Adrenal gland (tissue), 12 donors: ENCODE measurements around the gene ADAM17. TPM values are rescaled to one million over a fixed set of nuclear protein-coding genes. Genes with fewer than 3 reads are reported as not detected.

Source experiments
- DNase-seq, 7 donors: peaks; one replicate each; pipeline ENCODE4 v3.0.0-alpha.2; 2019 to 2020
- H3K27ac ChIP-seq, 5 donors: fragments of 200-600 bp; sonication (generic) in 4 of 5; 1 replicate in 3 of 5; 2 replicates in 2 of 5; pipeline versions ENCODE4 v1.5.1 to v1.8.0; 2016 to 2020; ENCODE audit warnings: mild to moderate bottlenecking in 1 of 5
- H3K27me3 ChIP-seq: fragments of 200-600 bp; 2 replicates; pipeline ENCODE4 v1.8.0; 2021
- H3K36me3 ChIP-seq, 2 donors: fragments of 200-600 bp; replicated peaks in 1 of 2; 1 replicate in 1 of 2; 2 replicates in 1 of 2; pipeline versions ENCODE4 v1.5.1 to v1.8.0; 2018 to 2022
- H3K4me1 ChIP-seq, 2 donors: fragments of 200-600 bp; replicated peaks in 1 of 2; 1 replicate in 1 of 2; 2 replicates in 1 of 2; pipeline versions ENCODE4 v1.5.1 to v1.8.0; 2018 to 2021
- H3K4me3 ChIP-seq, 4 donors: fragments of 200-600 bp; sonication (generic) in 3 of 4; one replicate each; pipeline ENCODE4 v1.5.1; 2016 to 2018
- H3K9me3 ChIP-seq, 3 donors: fragments of 200-600 bp; sonication (generic) in 1 of 3; replicated peaks in 1 of 3; 1 replicate in 2 of 3; 2 replicates in 1 of 3; pipeline versions ENCODE4 v1.5.1 to v1.8.0; 2016 to 2021
- CTCF ChIP-seq, 6 experiments: fragments of 450-650 bp in 4 of 6; fragments of 200-600 bp in 2 of 6; sonication (generic) in 1 of 6; IDR thresholded peaks; 1 replicate in 5 of 6; 2 replicates in 1 of 6; pipeline versions ENCODE4 v1.5.1 to v1.8.0; 2016 to 2021; ENCODE audit warnings: antibody characterized with exemption in 6 of 6, mild to moderate bottlenecking in 2 of 6, moderate library complexity in 1 of 6
- POLR2A ChIP-seq, 2 donors: fragments of 450-650 bp; IDR thresholded peaks; one replicate each; pipeline ENCODE4 v1.6.1; 2017; ENCODE audit warnings: antibody characterized with exemption in 2 of 2, mild to moderate bottlenecking in 2 of 2, moderate library complexity in 1 of 2
- whole genome bisulfite sequencing, 4 donors: extraction: QIAGEN DNeasy Blood & Tissue Kit in 2 of 4; methylation state at CpG; one replicate each; pipeline versions ENCODE4 v1.1.5 to v1.1.7; 2013 to 2017; 5-methylcytosine and 5-hydroxymethylcytosine counted together
- intact Hi-C, 2 donors: fragments of 100-400 bp; cut with DNase I; formaldehyde crosslinking; loops; one replicate each; pipeline versions ENCODE4 v1.14.1 to v1.15.0; 2022 to 2023
- polyA plus RNA-seq, 3 donors: library from polyadenylated mRNA; stranded (reverse); fragments of 200-250 nt in 2 of 3; fragments of 350-450 nt in 1 of 3; fragmentation: Illumina TruSeq in 1 of 3; extraction: RNeasy Lipid Tissue Mini Kit (QIAGEN cat#74804) in 1 of 3; gene quantifications; one replicate each; pipeline ENCODE4 v1.2.3, GENCODE V29; 2013 to 2014
- total RNA-seq, 9 donors: library from RNA; depleted of rRNA in 4 of 9; stranded (reverse); fragments of >200 nt in 4 of 9; fragments of 120-200 nt in 1 of 9; fragmentation: NEBNext Ultra II Directional in 1 of 9; extraction: Animal tissue kit (Norgen Biotek cat#: 25700) in 1 of 9; gene quantifications; one replicate each; pipeline versions ENCODE4 v1.1.0 to v1.2.4, GENCODE V29; 2013 to 2023
- donor health status: healthy with polysubstance abuse.
- donor health status: Bipolar disorder and iron deficiency.
- donor health status: DM: yes; HTN: yes; CAD: no.
- donor health status: DM: no; HTN: no; CAD: no.
- donor health status: DM: no; HTN: no; CAD: no.
- donor health status: DM: yes; HTN: yes; CAD: no.

Gene ADAM17
- total and polyA plus RNA-seq, 12 donors: 10.6 to 39.4 (median 19.7) TPM

- intact Hi-C loops: no loop called here
- no peak overlapping the region for H3K4me3 ChIP-seq
- 97 to 100% (median 99%) methylated on average over 1 of the region's 1 CpG for WGBS, 4 donors
- no peak for DNase-seq
- no peak overlapping the region for H3K27ac ChIP-seq
- no peak for TF ChIP-seq POLR2A (IDR thresholded peaks at IDR 0.05)
- TF ChIP-seq CTCF (IDR thresholded peaks at IDR 0.05): no peak
- H3K4me1 ChIP-seq: no peaks in the 10 kb centered on the region
- H3K27me3 ChIP-seq: no peaks in the 10 kb centered on the region
- H3K9me3 ChIP-seq: no peaks in the 10 kb centered on the region
- H3K36me3 ChIP-seq: peaks cover 0 to 63% of the 10 kb centered on the region in 2 donors
Observed at GRCh38 chr2:9439536-9439935, 116.1 kb downstream of the ADAM17 start.

Other genes starting within 250 kb of the ADAM17 start
- gene ITGB1BP1, start 132.3 kb downstream of the ADAM17 start, total RNA-seq: 100 to 1,000 TPM in 2 of 9 donors, 10 to 100 TPM in 7; 35.7 to 103 (median 59.8) TPM
- gene ITGB1BP1, start 132.3 kb downstream of the ADAM17 start, polyA plus RNA-seq: 100 to 1,000 TPM in 2 of 3 donors, 10 to 100 TPM in 1; 87.7 to 109 (median 108) TPM
- gene CPSF3, start 132.2 kb downstream of the ADAM17 start, total RNA-seq: 10 to 100 TPM; 22.3 to 58.3 (median 33.6) TPM
- 10 to 100 TPM; 20.9 to 37.8 (median 22.8) TPM for gene CPSF3, start 132.2 kb downstream of the ADAM17 start, polyA plus RNA-seq
- gene IAH1, start 81.3 kb downstream of the ADAM17 start, total RNA-seq: 100 to 1,000 TPM in 3 of 9 donors, 10 to 100 TPM in 6; 61.9 to 203 (median 88.7) TPM
- 100 to 1,000 TPM in 1 of 3 donors, 10 to 100 TPM in 2; 74.4 to 172 (median 77.4) TPM for gene IAH1, start 81.3 kb downstream of the ADAM17 start, polyA plus RNA-seq
- 100 to 1,000 TPM; 157 to 296 (median 250) TPM for gene YWHAQ, start 75.2 kb upstream of the ADAM17 start, total RNA-seq
- gene YWHAQ, start 75.2 kb upstream of the ADAM17 start, polyA plus RNA-seq: 100 to 1,000 TPM in 1 of 3 donors, 10 to 100 TPM in 2; 74.1 to 477 (median 87.7) TPM